GM12892 (cell line): ENCODE data around the gene MISP.

Experiments used
- POLR2A ChIP-seq: IDR thresholded peaks from 2 replicates; pipeline ENCODE4 v1.6.1; 2011; ENCODE audit warnings: low read depth, low read length, control low read depth
- POLR2AphosphoS5 ChIP-seq: IDR thresholded peaks from 2 replicates; pipeline ENCODE4 v1.6.1; 2011; ENCODE audit warnings: low read depth, low read length, control low read depth
- TAF1 ChIP-seq: IDR thresholded peaks from 2 replicates; pipeline ENCODE4 v1.6.1; 2011; ENCODE audit warnings: low read depth, mild to moderate bottlenecking, control low read depth, low read length, borderline replicate concordance

DNA sequence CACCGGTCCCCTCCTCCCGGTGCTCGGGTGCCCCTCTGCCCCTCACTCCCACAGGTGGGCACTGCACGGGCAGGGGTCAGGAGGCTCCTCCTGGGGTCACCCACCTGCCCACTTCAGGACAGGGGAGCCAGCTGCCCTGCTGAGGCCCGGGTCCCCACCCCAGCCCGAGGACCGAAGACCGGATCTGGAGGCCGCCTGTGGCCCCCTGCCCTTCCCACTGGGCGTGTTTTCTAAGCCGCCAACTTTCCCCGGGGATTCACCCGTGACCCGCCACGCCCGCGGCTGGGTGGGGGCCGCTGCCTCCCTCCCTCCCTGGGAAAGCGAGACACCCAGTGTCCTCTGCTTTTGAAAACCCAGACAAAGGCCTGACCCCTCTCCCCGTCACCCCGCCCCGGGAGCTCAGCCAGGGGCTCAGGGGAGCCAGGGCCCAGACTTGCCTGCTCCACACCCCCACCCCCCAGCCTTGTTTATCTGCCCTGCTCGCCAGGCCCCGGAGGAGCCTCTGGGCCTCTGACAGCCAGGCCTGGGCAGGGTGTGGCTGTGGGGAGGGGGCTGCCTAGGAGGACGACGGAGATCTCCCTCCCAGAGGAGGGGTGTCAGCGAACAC lies 40.8 kb upstream of the MISP start:
- TF ChIP-seq POLR2AphosphoS5 (no peak), POLR2A (no peak), TAF1 (no peak)
